GM18502 (cell line): ENCODE data around the gene RPS6KA5.
"Not testable (repeated sequence)": the region's sequence is repeated elsewhere in the genome, so short reads cannot be mapped to it uniquely, and the experiment has no call there.

Experiments
- ATAC-seq: cut with Tn5 transposase; IDR thresholded peaks from one replicate; pipeline ENCODE4 v1.9.1; 2021; ENCODE audit warnings: mild to moderate bottlenecking; ENCODE audit not compliant: unreplicated experiment, poor library complexity

The RPS6KA5 gene

DNA sequence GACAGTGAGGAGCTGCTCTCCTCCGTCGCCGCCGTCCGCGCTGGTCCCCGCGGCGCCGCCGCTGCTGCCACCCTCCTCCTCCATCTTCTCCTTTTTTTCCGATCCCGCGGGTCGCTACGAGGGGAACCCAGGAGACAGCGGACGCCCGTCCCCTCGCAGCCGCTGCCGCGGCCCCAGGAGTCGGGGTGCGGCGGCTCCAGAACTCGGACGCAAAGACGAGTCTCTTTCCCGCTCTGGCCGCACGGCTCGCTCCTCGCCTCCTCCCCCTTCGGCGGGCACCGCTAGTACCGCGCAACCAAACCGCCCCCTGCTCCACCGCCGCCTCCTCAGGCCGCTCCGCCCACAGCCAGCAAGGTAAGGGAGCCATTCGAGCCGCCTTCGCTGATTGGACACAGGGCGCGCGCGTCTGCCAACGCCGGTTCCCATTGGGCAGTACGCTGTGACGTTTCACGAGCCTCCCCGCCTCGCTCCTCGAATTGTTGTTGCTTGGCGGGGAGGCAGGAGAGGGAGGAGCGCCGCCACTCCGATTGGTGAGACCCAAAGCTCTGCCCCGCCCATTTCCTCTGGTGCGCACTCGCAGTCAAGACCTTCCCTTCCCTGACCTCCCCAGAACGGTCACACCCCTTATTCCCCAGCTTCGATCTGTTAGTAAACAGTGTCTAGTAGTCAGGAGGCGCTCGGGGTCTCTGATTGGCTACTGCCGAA is at the start of gene RPS6KA5:
TSS of gene RPS6KA5 (minus strand) at position 291 of the 705 bp plus-strand sequence. CDS start at position 84, 207 bp downstream.
- ATAC-seq, result peak; percentile 88

DNA sequence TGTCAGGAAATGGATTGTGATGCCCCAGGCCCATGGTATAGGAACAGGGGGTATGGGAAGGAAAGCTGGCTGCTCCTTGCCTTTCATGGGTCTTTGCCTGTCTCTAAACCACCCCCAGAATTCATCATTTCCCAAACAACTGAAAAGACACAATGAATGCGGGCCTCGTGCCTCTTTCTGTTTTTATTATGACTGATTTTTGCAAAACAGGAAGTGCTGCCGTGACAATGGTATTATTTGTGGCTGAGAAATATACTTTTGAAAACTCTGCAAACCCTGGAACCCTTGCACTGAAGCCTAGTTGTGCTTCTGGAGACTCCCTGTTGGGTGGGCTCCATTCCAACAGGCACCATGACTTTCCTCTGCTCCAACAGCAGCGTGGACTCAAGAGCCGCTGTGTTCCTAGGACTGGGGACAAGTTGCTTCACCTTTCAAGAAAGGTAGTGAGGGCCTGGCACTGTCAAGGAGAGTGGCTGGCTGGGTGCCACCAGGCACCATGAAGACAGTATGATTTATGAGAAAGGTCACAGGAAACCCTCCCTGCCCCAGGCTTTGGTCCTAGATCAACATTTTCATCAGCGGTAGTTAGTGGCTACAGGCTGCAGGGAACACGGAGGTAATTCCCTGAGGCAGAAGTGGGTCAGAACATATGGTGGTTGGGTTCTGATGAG is 48.6 kb upstream of the RPS6KA5 start:
- no peak for ATAC-seq

DNA sequence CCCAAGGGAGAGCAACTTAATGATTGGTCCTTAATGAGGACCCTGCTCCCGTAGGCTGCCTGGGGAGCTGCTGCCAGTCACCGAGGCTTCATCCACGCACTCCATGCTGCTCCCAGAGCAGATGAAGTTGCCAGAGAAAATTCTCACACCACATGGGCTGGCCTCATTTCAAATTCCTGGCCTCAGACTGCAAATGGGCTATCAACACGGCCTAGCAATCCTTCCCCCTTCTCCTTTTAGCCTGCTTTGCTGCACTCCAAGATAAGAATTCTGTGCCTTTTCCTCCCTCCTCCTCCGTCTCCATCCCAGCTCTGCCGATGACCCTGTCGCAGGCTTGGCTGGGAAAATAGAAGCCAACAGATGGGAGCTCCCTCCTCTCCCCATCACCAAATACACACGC is 42.7 kb upstream of the RPS6KA5 start:
- ATAC-seq, result no peak

DNA sequence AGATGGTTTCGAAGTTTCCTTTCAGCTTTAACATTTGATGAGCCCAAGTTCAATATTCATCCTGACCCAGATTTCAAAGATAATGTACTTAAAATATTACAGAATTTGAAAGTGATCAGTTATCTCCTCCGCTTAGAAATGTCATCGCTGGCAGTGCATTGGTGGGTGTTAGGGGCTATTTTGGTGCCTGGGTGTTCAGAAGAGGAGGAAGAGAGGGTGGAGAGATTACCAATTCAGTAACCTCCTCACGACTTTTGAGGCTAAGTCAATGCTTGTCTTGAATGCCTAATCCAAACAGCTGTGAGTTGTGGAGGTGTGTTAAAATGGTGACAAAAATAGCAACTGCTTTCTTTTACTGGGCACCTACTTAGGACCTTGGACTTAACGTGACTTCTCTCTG is 39.7 kb upstream of the RPS6KA5 start:
- ATAC-seq, result no peak

DNA sequence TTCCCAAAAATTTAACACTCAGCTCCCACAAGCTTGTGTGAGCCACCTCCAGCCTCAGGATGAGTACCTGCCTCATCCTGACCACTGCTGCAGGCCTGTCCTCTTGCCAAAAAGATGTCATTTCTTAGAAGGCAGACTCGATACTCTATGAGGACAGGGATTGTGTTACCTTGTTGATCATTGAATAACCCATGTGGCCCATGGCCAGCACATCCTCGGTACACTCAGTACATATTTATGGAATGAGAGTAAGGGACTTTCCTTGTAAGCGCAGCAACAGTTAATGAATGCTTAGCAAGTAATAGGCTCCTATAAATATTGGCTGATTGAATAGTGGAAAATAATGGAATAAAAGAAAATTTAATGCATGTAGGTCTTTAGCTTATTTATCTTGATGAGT is 38.1 kb upstream of the RPS6KA5 start:
- ATAC-seq, result no peak

DNA sequence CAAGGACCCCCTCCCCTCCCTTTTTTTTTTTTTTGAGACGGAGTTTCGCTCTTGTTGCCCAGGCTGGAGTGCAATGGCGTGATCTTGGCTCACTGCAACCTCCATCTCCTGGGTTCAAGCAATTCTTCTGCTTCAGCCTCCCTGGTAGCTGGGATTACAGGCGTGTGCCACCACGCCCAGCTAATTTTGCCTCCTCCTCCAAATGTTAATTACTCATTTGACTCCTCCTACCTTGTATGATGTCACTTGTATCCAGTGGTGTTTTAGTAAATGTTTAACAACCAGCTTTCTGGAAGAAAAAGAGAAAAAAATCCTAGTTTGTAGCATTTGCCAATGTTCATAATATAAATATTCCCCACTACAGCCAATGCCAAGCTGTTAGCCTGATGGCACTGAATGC is 37.2 kb upstream of the RPS6KA5 start:
- not testable (repeated sequence) for ATAC-seq

DNA sequence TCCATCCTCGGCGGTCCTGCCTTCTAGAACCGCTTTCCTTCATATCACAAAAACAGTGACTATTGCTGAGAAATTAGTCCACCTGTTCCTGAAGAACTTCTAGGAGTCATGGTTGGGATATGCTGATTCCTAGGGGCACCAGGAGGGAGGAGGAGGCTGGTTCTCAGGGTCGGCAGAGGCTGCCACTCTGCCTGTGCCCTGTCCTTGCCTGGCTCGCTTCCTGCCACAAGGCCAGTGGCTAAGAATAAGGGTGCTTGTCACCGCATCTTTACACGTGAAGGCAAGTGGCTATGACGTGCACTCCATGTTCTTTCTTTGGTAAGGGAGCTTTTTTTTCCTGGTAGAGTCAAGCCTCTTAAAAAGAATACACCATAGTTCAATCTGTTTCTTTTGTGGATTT is 34.7 kb upstream of the RPS6KA5 start:
- no peak for ATAC-seq

DNA sequence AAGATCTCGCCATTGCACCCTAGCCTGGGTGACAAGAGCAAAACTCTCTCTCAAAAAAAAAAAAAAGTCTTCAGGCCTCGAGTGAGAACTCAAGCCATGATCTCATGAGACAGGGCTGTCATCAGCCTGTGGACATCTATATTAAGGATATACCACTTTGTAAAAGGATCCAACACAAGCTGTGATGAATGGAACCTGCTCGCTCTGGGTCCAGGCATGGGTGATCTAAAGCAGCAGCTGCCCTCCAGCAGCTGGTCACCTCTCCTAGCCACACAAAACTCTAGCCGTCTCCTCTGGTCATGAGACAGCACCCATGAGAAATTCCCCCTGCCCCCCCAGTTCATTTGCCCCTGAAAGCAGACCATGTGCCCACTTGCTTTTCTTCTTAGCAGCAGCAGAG is 34.3 kb upstream of the RPS6KA5 start:
- ATAC-seq, result no peak

DNA sequence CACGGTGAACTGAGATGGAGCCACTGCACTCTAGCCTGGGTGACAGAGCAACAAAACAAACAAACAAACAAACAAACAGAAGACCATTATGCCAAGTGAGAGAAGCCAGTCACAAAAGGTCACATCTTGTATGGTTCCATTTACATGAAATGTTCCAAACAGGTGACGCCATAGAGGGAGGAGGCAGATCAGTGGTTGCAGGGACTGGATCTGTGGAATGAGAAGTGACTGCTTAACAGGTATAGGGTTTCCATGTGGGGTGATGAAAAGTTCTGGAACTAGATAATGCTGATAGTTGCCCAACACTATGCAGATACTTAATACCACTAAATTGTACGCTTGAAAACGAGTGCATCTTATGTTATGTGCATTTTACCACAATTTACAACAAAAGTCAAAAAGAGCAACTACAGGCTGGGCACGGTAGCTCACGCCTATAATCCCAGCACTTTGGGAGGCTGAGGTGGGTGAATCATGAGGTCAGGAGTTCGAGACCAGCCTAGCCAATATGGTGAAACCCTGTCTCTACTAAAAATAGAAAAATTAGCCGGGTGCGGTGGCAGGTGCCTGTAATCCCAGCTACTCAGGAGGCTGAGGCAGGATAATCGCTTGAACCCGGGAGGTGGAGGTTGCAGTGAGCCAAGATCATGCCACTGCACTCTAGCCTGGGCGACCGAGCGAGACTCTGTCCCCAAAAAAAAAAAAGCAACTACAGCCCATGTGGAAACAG is 33.5 kb upstream of the RPS6KA5 start:
- not testable (repeated sequence) for ATAC-seq

DNA sequence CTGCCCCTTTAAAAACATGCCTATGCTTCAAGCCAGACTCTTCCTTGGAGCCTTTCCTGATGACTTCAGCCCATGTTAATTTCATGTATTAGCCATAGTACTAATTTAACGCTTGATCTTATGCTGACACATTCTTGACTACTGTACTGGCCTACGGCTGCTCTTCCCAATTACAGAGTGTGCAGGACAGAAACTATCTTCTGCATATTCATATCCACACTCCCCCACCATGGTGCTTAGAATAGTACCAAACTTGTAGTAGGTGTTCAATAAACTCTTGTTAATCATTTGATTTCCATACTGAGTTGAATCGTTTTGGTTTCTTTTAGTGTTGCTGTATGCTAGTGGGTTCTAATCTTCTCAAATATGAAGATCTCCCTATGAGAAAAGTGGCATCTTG is 31.6 kb upstream of the RPS6KA5 start:
- no peak for ATAC-seq

DNA sequence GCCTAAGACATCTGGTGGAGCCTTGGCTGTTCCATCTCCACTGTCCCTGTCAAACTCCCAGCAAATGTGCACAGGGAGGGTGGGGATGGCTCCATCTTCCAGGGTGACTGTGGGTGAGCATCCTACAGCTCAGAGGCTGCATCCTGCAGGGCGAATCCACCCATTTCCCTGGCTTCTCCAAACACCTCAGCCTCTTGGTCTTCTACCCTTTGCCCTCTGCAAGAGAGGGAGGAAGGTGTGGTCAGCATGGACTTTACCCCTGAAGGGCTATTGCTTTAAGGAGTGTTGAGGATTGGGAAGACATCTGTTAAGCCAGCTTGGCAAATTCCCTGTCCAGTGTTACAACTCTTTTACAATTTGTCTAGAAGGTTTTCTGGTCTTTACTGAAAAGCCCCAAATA is 30.3 kb upstream of the RPS6KA5 start:
- no peak for ATAC-seq

DNA sequence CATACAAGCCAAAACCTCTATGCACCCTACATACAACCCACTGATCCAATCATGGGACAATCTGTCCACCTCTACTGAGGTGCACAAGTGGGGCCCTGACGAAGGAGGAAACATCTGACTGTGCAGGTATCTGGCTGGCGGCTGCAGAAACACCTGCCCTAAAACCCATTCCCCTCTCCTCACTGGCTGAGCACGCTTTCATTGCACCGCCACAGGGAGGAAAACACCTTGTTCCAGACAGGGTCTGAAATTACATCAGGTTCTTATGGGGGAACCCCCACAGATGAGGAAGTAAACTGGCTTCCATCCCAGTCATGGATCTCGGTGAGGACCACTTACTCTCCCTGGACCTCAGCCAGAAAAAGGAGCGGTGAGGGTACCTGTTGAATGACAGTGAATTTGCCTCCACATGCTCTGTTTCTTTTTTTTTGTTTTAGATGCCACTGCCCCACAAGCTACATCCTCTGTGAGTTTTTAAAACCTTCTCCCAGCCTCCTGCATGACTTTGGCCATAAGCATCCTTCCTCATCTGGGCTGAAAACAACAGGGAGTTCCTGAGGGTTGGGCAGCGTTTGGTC is 29.6 kb upstream of the RPS6KA5 start:
- ATAC-seq, result no peak

DNA sequence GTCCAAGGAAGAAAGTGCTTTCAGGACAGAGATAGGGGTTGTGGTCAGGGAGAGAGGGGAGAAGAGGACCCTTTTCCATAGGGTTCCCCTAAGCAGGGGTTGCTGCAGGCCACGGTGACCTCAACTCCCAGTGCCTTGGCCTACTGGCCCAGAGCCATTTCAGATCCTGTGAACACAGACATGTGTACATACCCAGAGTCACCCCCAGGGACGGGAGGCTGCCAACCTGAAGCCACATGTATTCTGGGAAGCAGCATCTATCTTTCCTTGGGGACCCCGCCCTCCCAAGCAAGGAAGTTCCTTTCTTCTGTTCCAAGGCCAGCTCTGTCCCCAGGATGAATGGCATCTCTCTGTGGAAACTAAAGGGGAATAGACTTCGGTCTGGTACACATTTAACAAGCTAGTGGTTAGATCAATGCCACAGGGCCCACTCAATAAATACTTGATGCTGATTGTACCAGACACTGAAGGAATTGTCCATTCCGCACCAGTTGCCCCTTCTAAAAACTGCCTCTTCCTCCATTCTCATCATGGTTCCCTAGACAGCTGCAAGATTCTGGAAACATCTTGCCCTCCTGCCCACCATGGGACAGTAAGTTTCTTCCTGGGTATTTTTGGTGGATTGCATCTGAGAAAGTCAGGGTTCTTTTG is 28.3 kb upstream of the RPS6KA5 start:
- no peak for ATAC-seq

DNA sequence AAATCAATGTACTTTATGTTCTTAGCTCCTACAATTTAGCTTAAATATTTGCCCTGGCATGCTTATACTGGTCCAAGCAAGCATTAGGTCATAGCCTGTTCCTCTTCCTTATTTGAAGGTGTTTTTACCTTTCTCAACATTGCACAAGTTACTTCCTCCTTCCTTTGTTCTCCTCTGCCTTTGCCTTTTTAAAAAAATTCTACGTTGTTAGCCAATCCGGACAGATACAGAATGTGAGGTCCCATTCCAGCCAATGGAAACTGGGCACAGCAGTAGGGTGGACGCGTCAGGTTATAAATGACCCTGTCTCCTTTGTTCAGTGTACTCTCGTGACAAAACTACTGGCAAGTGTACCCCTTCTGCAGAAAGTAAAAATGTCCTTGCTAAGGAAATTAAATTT is 27.0 kb upstream of the RPS6KA5 start:
- ATAC-seq, result not testable (repeated sequence)

DNA sequence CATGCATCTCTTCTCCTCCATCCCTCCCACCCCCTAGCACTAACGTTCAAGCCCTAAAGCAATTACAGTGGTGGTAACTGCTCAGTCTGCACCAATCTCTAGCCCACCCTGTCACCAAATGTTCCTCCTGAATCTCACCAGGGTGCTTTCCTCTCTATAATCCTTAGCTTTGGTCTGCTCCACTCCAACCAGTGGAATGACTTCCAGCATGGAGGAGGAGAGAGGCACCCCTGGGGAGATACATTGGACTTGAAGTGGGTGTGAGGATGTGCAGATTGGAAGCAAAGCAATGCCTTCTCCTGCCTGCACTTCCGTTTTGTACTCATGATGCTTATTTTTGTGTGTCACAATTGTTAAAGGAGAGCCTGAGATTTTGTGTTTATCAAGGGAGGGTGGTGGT is 24.1 kb upstream of the RPS6KA5 start:
- ATAC-seq, result no peak

DNA sequence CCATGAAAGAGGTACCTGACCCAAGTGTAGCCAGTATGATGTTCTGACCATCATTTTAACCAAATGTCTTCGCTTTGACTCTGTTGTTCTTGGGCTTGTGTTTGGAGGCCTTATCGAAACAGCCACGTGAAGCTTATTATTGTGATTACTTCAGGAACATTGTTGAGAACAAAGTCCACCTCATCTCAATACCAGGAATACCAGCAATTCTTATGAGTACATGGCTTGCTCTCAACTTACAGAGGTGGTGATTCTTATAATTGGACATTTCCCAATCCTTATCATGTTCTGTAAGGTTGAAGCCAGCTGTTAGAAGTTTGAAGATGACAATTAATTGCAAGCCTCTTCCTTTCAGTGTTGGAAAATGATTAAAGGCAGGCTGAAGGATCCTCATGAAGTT is 21.8 kb upstream of the RPS6KA5 start:
- no peak for ATAC-seq

DNA sequence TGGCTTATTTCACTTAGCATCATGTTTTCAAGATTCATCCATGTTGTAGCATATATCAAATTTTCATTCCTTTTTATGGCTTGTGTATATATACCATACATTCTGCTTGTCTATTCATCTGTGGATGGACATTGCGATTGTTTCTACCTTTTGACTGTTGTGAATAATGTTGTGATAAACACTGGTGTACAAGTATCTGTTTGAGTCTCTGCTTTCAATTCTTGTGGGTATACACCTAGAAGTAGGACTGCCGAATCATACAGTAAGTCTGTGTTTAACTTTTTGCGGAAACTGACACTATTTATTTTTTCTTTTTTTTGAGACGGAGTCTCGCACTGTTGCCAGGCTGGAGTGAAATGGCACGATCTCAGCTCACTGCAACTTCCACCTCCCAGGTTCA is 19.6 kb upstream of the RPS6KA5 start:
- ATAC-seq, result no peak

DNA sequence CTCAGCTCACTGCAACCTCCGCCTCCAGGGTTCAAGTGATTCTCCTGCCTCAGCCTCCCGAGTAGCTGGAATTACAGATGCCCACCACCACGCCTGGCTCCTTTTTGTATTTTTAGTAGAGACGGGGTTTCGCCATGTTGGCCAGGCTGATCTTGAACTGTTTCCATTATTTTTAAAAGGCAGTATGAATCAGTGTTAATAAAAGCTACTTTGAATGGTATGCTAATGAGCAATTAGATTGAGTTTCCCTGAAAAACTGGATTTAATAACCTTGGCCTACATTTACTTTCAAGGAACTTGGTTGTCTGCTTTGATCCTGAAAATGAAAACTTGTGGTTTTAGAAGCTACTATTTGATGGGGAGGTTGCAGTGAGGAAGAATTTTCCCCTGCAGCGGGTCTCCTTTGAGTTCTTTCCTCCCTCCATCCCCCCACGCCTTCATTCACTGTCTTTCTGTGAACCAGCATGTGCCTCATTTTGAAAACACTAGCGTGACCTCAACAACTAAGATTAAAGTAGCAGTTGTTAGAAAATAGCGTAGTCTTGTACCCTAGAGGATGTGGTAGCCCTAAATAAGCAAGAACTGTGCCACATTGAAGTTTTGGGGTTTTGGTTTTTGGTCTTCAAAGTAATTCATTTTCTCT is 17.8 kb upstream of the RPS6KA5 start:
- ATAC-seq, result peak; percentile 58

DNA sequence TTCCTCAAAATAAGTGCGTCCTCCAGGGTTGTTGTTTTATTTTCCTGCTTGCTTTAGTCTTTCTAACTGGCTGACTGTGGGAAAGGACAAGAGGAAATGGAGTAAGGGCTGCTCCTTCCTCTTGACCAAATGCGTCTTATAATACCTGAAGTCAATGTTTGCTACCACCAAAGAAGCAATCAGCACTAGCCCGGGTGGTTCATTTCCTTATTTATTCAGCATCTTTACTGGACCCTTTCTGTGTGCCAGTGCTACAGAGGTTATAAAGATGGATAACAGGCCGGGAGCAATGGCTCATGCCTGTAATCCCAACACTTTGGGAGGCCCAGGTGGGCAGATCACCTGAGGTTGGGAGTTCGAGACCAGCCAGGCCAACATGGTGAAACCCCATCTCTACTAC is 15.1 kb upstream of the RPS6KA5 start:
- ATAC-seq, result no peak

DNA sequence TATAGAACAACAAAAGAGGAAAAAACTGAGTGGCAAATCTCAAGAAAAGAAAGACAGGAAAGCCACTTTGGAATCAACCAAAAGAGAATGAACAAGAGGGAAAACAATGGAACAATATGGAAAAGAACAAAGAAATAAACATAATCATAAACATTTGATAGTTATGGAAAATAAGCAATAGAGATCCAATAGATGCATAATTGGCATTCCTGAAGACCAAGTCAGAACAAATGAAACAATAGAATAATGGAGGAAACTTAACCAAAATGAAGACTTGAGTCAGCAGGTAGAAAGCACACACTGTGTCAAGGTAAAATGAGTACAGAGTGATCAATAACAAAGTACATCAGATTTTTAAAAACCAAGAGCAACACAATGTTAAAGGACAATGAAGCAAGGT is 10.1 kb upstream of the RPS6KA5 start:
- no peak for ATAC-seq
